Fibroblast of gingiva (primary cell): ENCODE results near the gene FRMPD4.
A peak's percentile ranks its signal among the peaks of the same experiment; 100 is the strongest.

Experiments used
- DNase-seq: peaks from one replicate; pipeline ENCODE4 v3.0.0-alpha.2; 2011; ENCODE audit warnings: low read depth

The FRMPD4 gene

DNA sequence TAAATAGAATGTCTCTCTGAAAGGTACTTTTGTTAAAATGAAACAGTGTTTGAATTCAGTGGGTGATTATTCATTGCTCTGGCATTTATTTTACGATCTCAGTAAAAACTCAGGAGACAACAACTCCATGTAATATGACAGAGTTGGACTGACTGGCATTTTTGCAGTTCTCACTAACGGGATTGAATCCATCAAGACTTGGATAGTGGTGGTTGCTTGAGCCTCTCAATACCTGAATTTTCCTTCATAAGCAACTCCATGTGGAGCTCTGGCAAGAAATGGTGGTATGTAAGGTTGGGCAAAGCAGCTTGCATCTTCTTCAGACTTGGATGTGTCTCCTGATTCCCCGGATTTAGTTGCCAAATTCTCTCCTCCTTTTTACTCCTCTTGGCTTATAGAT is 72.7 kb downstream of the FRMPD4 start:
- DNase-seq: no peak

DNA sequence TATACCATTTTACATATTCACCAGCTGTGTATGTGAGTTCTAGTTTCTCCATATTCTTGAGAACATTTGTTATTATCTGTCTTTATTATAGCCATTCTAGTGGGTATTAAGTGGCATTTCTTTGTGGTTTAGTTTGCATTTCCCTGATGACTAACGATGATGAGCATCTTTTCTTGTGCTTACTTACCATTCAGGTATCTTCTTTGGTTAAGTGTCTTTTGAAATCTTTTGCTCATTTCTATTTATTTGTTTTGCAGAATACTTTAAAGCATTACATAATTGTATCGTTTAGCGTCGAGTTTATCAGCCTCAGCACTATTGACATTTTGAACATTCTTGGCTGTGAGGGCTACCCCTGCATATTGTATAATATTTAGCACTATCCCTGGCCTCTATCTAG is 85.4 kb downstream of the FRMPD4 start:
- DNase-seq: no peak

DNA sequence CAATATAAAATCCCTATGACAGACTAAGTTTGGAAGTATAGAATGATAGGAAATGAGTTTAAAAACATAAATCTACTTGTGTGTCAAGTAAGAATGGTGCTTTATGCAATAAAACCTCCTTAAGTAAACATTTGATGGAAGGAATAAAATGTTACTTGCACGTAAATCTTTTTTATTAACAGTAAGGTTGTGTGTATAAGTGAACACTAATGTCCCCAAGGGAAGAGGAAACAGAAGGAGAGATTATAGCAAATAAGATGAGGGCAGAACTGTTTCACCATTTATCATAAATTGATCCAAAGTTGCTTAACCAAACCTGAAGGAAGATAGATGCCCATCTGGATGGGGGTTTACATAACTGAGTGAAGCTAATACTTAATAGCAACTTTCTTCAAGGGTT is 86.8 kb downstream of the FRMPD4 start:
- no peak for DNase-seq

DNA sequence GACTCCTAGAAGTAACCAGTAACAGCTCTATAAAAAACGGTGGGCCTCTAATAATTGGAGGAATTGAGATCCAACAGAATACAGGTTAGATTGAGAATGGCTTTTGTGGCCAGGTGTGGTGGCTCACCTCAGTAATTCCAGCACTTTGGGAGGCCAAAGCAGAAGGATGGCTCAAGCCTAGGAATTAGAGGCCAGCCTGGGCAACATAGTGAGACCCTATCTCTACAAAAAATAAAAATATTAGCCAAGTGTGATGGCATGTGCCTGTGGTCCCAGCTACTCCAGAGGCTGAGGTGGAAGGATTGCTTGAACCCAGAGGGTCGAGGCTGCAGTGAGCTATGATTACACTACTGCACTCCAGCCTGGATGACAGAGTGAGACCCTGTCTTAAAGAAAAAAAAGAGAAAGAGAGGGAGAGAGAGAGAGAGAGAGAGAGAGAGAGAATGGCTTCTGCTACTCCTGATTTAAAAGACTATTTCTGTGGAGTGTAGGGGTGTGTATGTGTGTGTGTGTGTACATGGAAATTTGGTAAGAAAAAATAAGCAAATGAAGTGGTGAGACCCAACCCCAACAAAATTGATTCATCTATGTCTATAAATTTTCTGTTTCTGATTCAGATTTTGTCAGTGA is 89.3 kb downstream of the FRMPD4 start:
- DNase-seq: no peak

DNA sequence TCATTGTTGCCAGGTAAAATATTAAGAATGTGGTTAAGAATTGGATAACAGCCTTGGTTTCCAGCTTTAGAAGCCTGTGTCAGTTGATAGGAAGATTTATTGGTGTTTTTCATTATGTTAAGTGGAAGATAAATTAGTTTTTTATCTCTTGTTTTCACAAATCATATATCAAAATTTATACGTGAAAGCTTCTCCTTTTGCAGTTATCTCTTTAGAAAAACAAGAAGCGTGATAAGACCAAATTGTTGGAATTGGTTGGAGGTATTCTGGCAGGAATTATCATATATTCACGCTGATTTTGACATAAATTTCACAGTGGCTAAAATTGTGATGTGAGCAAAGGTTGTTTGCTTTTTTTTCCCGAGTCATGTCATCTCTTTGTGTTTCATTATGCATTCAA is 90.6 kb downstream of the FRMPD4 start:
- DNase-seq: no peak

DNA sequence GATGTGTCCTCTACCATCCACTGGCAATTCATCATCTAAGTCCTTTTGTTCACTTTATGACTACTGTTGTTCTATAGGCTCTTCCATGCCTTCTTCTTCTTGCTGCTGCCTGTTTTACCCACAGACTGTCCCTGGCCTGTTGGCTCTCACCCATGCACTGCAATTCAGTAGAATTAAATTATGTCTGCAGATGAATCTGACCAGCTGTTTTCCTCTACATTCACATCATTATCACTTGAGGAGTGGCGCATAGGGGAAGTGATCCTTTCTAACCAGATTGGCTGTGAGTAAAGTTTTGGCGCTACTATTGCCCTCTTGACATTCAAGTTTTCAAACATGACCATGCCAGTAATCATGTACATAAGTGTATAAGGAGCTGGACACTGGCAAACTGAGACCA is 91.7 kb downstream of the FRMPD4 start:
- DNase-seq: no peak

DNA sequence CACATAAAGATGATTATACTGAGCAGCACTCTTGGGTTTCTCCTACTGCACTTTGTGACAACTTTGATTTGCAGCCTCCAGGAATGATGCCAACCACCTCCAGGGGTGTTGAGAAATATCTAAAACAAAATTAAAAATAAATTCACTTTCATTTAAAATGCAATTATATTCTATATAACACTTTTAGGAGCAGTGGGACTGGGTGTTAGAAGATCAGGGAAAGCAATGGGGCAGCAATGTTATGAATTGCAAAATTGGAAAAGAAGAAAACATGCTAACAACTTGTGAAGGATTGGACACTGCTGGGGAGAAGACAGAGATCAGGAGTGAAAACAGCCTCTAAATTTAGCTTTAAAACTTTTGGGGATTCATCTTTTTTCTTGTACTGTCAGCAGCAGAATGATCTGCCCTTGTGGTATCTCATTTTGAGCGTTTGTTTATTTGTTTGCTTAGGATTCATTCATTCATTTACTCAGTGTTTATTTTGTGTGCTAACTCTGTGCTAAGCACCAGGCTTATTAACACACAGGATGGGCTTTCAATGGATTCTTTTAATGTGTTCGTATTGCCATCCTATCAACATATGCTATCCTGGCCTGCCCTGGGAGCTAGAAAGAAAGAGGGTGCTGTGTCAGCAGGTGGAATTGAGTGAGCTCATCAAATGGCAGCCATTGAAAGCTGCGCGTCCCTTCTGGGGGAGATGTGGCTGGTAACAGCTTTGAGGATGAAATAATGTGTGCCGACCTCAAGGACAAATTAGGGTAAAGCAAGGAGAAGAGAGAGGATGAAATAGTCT is 96.5 kb downstream of the FRMPD4 start:
- no peak for DNase-seq

DNA sequence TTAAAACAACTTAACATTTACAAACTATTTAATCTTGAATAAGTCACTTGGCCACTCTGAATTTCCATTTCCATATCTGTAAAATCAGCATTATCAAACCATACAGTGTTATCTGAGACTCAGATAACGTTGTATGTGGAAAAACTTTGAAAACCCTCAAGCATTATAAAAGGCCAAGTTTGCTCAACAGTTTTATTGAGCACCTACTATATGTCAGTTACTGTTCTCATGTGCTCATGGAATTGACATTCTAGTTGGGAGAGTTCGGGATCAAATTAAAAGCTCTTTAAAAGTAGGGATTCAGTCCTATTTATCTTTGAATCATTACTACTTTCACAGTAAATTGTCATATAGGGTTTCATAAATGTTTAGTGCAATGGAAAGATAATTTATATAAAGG is 97.9 kb downstream of the FRMPD4 start:
- DNase-seq: no peak

DNA sequence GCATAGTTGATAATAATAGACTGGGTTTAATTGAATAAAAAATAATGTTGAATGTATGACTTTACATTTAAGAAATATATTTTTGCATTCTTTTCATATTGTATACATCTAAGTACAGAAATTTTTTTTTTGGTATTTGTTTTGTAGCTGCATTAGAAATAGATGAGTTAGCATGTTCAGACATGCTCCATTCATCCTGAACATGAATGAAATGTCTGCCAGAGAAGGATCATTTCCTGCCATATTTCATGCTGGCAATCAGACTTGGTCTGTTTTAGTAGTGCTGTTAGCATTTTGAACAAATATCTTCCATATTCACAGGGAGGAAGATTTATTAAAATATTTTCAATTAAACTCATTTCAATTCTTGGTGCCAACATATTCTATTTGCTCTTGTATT is 98.9 kb downstream of the FRMPD4 start:
- DNase-seq: no peak

DNA sequence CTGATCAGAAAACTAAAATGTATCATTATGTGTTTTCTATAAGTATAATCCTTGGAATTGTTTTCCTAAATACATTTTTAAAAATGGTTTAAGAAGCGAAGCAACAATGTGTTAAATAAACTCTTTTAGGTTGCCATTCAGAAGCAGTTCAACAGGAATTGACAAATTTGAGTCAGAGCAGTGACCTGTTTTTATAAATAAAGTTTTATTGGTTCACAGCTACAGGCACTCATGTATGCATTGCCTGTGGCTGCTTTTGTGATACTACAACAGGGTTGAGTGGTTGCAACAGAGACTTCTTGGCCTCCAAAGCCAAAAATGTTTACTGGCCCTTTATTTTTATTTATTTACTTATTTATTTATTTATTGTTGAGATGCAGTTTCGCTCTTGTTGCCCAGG is 99.5 kb downstream of the FRMPD4 start:
- no peak for DNase-seq

DNA sequence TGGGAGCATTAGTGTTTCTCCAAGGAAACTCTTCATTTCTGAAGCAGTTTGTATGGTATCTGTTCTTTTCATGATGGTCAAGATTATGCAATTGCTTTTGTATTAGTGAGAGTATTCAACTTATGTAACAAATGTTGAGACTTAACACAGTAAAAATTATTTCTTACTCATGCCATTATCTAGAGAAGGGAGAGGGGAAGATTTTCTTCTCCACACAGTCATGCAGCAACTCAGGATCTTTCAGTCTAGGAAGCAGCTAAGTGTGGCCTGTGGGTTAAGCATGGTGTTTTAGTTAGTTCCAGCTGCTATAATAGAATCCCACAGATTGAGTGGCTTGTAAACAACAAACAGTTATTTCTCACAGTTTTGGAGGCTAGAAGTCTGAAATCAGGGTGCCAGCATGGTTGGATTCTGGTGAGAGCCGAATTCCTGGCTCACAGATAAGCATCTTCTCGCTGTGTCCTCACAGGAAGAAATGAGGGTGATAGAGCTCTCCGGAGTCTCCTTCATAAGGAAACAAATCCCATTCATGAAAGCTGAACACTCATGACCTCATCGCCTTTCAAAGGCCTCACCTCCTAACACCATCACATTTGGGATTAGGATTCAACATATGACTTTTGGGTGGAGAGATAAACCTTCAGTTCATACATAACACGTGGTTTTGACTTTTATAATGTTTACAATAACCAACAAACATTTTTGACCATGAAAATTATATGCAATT is 101.2 kb downstream of the FRMPD4 start:
- no peak for DNase-seq

DNA sequence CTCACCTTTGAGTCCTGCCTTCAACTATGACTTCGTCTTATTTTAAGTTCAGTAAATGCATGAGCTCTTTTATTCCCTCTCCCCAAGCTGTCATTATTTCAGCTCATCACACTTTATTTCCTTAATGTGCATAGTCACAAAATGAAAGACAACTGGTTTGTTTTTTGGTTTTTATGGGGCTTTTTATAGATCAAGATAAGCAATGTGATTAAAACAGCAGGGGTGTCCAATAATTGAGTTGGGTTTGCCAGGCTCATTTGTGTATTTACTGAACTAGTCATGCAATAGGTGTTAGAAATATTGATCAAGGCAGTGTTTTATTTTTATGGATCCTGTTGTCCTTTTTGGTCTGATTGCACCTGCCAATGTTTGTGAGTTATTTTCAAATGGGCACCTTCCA is 102.2 kb downstream of the FRMPD4 start:
- no peak for DNase-seq

DNA sequence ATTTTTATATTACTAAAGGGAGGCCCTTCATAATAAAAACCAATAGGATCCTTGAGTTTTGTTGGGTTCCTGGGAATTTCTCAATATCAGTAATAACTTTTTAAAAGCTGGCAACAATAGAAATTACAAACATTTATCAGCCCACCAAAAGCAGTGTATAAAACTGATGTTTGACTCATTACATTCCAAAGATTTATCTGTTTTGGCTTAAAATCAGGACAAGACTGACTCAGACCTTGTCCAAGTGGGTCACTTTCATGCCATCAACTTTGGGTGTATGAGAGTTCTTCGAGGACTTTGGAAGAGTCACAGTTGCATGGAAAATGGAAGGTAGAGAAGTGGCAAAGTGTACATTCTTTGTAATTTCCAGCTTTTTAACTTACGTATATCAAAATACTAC is 102.8 kb downstream of the FRMPD4 start:
- no peak for DNase-seq

DNA sequence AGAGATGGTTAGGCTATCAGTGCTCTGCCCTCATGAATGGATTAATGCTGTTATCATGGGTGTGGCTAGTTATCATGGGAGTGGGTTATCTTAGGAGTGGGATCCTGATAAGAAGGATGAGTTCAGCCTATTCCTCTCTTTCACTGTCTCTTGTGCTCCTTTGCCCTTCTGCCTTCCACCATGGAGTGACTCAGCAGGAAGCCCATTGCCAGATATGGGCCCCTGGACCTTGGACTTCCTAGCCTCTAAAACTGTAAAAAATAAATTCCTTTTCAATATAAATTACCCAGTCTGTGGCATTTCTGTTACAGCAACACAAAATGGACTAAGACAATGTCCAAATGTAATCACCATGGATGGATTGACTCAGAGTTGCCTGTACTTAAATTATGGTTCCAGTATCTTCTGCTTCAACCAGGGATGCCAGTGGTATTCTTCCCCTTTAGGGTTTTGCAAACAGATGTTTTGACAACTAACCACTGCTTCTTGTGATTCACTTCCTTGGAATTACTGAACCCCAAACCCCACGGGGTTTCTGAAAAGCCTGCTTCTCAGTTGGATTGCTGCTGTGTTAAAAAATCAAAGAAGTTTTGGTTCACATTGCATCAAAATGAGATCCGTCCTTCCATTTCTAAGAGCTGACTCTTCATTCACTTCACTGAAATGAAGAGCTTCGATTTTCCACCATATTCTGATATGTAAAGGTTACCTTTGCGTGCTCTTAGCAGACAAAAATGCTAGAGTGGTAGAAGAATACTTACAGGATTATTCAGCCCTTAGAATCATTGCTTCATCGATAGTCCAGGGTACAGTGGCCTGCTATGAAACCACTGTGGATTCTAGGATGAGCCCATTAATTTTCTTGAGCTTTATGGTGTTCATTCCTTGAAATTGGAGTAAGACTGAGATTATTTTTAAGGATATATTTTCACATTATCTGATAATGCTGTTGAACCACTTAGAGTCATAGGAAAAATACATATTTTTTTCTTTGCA is 107.7 kb downstream of the FRMPD4 start:
- peak; percentile 59 for DNase-seq

DNA sequence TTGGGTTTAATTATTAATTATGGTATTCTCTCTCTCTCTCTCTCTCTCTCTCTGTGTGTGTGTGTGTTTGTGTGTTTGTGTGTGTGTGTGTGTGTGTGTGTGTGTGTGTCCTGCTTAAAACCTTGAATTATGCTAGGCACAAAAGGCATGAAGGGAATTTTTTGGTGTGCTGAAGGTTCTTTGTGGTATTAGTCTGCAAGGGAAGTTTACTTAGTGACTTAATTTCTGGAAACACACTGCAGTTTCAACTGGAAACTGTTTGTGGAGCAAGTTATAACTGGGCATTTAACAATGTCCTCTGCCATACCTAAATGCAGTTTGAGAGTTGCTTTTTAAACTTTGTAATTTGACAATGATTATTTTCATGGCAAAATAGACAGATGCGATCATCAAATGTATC is 111.7 kb downstream of the FRMPD4 start:
- no peak for DNase-seq

DNA sequence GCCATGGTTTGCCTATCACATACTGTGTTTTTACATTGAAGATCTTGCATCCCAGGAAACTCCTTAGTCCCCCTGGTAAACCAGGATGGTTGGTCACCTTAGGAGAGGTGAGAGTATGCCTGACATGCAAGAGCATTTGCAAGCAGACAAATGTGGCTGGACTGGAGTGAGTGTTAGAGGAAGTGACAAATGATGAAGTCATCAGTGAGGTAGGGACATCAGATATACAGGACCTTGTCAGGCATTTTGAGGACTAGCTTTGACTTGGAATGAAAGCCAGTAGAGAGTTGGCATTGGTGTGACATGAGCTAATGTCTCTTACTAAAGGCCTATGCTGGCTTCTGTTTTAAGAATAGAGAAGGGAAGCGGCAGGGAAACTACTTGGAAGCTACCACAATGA is 124.9 kb downstream of the FRMPD4 start:
- no peak for DNase-seq

DNA sequence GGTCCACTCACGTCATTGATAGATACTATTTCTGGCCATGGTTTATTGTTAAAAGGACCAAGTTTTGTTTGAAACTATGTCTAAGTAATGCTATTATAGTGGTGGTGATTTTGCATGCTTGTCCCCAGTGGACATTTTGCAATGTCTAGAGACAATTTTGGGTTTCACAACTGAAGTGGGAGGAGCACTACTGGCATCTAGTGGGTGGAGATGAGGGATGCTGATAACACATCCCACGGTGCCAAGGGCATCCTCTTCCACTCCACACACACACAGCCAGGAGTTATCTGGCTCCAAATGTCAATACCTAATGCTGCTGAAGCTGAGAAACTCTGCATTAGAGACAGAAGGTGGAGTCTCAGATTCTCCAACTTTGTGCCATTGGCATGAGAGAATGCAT is 131.2 kb downstream of the FRMPD4 start:
- no peak for DNase-seq

DNA sequence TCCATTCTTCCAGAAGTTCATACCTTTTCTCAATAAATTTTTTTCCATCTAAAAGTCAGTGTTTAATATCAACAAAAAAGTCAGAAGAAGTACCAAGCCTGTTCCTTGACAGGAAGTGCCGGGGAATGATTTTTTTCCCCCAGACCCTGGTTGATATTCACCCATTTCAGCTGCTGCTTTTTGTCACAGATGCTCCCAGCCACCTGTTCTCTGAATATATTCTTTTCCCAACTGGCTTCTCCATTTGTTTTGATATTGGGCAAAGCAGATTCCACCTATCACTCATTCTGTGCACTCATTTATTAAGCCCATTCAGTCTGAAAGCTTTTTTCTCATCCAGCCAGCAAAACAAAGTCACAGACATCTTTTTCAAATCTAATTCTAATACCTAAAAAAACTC is 139.9 kb downstream of the FRMPD4 start:
- no peak for DNase-seq

DNA sequence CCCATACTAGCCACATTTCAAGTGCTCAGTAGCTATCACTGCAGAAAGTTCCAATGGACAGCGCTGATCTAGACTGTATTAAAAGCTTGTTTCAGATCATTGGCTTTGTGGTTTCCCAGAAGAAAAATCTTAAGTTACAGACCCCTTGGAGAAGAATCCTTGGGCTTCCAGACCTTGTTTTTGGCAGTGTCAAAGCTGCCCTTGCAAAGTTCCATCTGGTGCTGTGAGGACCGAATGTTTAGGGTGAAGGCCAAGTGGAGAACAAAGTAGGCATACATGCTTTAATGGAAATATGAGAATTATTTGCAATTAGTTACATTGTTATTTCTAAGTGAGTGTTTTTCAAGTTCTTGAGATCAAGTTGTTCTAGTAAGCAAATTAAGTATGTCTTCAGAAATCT is 144.7 kb downstream of the FRMPD4 start:
- no peak for DNase-seq

DNA sequence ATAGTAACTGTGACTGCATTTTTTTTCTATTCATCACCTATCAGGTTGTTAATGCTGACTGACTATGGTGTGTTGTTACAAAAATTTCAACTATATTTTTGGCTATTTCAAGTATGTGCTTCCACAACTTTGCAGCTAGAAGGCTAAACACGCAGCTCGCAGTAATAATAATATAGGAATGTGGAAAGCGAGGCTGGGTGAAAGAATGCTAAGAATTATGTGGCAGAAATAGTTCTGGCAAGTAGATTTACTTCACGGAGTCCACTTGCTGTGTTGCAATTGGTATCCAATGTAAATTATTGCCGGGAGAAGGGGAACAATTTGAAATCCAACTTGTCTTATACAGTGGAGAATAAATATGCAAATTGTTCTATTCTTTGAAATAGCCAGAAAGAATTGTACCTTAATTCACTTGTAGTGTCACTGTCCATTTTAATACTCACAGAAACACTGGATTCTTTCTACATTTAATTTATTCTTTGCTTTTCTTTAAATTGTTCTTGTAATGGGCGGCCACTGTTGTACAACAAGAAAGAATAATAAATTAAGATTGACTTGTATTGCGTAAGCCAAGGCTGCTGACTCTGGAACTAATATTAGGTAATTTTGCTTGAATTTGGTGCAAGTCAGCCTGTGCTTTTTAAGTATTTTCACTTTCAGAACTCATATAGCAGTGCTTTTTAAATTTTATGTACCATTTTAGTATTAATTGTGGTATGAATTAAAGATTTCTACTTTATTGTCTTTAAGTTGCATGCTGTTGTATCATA is 154.9 kb downstream of the FRMPD4 start:
- DNase-seq: no peak

DNA sequence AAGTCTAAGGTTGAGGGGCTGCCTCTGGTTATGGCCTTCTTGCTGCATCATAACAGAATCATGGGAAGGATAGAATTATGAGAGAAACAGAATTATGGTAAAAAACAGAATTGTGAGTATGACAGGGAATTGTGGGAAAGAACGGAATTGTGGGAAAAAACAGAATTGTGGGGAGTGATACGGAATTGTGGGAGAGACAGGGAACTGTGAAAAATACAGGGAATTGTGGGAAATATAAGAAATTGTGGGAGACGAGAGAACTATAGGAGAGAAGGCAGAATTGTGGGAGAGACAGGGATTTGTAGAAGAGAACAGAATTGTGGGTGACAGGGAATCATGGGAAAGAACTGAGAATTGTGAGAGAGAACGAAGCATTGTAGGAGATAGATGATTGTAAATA is 159.1 kb downstream of the FRMPD4 start:
- no peak for DNase-seq
